ENCODE data around the gene ZNF490. TPM values are rescaled to one million over a fixed set of nuclear protein-coding genes. Genes with fewer than 3 reads are reported as not detected.
A peak's percentile ranks its signal among the peaks of the same experiment; 100 is the strongest.
"Not testable (repeated sequence)": the region's sequence is repeated elsewhere in the genome, so short reads cannot be mapped to it uniquely, and the experiment has no call there.

ZNF490 gene
- total RNA-seq, 2 donors from 2014 or later: 12.8 to 16.0 TPM

- Mint-ChIP-seq H3K9me3 (no peaks in the 10 kb centered on the region), H3K36me3 (ENCODE audit: insufficient read depth in 2 of 2) (peaks cover 0 to 3% of the 10 kb centered on the region in 2 donors), H3K27ac (peak overlapping the region; percentile 3), H3K4me1 (ENCODE audit: low read depth) (peaks cover 20% of the 10 kb centered on the region), H3K4me3 (peak overlapping the region; percentile 49 to 66), H3K27me3 (ENCODE audit: low read depth) (no peaks in the 10 kb centered on the region)
- DNase-seq (peak; percentile 90), ATAC-seq (replicated peaks in 1 of 2) (peak; percentile 92 to 96)
Measured at GRCh38 chr19:12639901-12640613, 29.4 kb upstream of the ZNF490 start.

- Mint-ChIP-seq H3K9me3 (no peaks in the 10 kb centered on the region), H3K27me3 (ENCODE audit: low read depth) (no peaks in the 10 kb centered on the region), H3K36me3 (ENCODE audit: insufficient read depth in 2 of 2) (peaks cover 0 to 7% of the 10 kb centered on the region in 2 donors), H3K27ac (no peak overlapping the region), H3K4me1 (ENCODE audit: low read depth) (peaks cover 22% of the 10 kb centered on the region), H3K4me3 (no peak overlapping the region)
- ATAC-seq (replicated peaks in 1 of 2) (no peak), DNase-seq (no peak)
Measured at GRCh38 chr19:12638611-12639182, 28.1 kb upstream of the ZNF490 start.

- no peaks in the 10 kb centered on the region for H3K27me3 Mint-ChIP-seq (ENCODE audit: low read depth)
- H3K9me3 Mint-ChIP-seq: no peaks in the 10 kb centered on the region
- DNase-seq (no peak), ATAC-seq (replicated peaks in 1 of 2) (no peak)
- H3K27ac Mint-ChIP-seq: no peak overlapping the region
- peaks cover 22% of the 10 kb centered on the region for H3K4me1 Mint-ChIP-seq (ENCODE audit: low read depth)
- H3K4me3 Mint-ChIP-seq: no peak overlapping the region
- peaks cover 0 to 7% of the 10 kb centered on the region in 2 donors for H3K36me3 Mint-ChIP-seq (ENCODE audit: insufficient read depth in 2 of 2)
Measured at GRCh38 chr19:12636631-12637030, 26.0 kb upstream of the ZNF490 start.

GRCh38 chr19:12629215-12629614 is 18.6 kb upstream of the ZNF490 start:
- DNase-seq: no peak
- no peak for ATAC-seq (replicated peaks in 1 of 2)
- Mint-ChIP-seq H3K4me3 (no peak overlapping the region), H3K27ac (peak overlapping the region; percentile 31), H3K9me3 (peaks cover 13 to 15% of the 10 kb centered on the region in 2 donors), H3K27me3 (ENCODE audit: low read depth) (no peaks in the 10 kb centered on the region), H3K4me1 (ENCODE audit: low read depth) (peaks cover 9% of the 10 kb centered on the region), H3K36me3 (ENCODE audit: insufficient read depth in 2 of 2) (peaks cover 27 to 46% of the 10 kb centered on the region in 2 donors)

- Mint-ChIP-seq H3K9me3 (peaks cover 13 to 15% of the 10 kb centered on the region in 2 donors), H3K4me1 (ENCODE audit: low read depth) (peaks cover 9% of the 10 kb centered on the region), H3K4me3 (no peak overlapping the region), H3K27ac (no peak overlapping the region), H3K36me3 (ENCODE audit: insufficient read depth in 2 of 2) (peaks cover 29 to 47% of the 10 kb centered on the region in 2 donors), H3K27me3 (ENCODE audit: low read depth) (no peaks in the 10 kb centered on the region)
- DNase-seq: no peak
- no peak for ATAC-seq (replicated peaks in 1 of 2)
Measured at GRCh38 chr19:12628040-12629022, 17.7 kb upstream of the ZNF490 start.

- ATAC-seq (replicated peaks in 1 of 2) (no peak), DNase-seq (no peak)
- H3K9me3 Mint-ChIP-seq: peaks cover 13 to 15% of the 10 kb centered on the region in 2 donors
- peaks cover 9% of the 10 kb centered on the region for H3K4me1 Mint-ChIP-seq (ENCODE audit: low read depth)
- H3K4me3 Mint-ChIP-seq: no peak overlapping the region
- no peak overlapping the region for H3K27ac Mint-ChIP-seq
- peaks cover 29 to 47% of the 10 kb centered on the region in 2 donors for H3K36me3 Mint-ChIP-seq (ENCODE audit: insufficient read depth in 2 of 2)
- H3K27me3 Mint-ChIP-seq (ENCODE audit: low read depth): no peaks in the 10 kb centered on the region
Measured at GRCh38 chr19:12626958-12627357, 16.3 kb upstream of the ZNF490 start.

GRCh38 chr19:12623361-12624031 is 12.9 kb upstream of the ZNF490 start:
- Mint-ChIP-seq H3K27me3 (ENCODE audit: low read depth) (no peaks in the 10 kb centered on the region), H3K27ac (no peak overlapping the region), H3K4me1 (ENCODE audit: low read depth) (no peaks in the 10 kb centered on the region), H3K36me3 (ENCODE audit: insufficient read depth in 2 of 2) (peaks cover 19 to 34% of the 10 kb centered on the region in 2 donors), H3K9me3 (peaks cover 7 to 9% of the 10 kb centered on the region in 2 donors), H3K4me3 (no peak overlapping the region)
- DNase-seq (no peak), ATAC-seq (replicated peaks in 1 of 2) (no peak)

GRCh38 chr19:12621253-12622024 is 10.8 kb upstream of the ZNF490 start:
- H3K27ac Mint-ChIP-seq; ATAC-seq (replicated peaks in 1 of 2); DNase-seq; H3K27me3 Mint-ChIP-seq (ENCODE audit: low read depth); H3K4me3 Mint-ChIP-seq; H3K9me3 Mint-ChIP-seq: not testable (repeated sequence)
- H3K36me3 Mint-ChIP-seq (ENCODE audit: insufficient read depth in 2 of 2): peaks cover 5 to 18% of the 10 kb centered on the region in 2 donors
- peaks cover 14% of the 10 kb centered on the region for H3K4me1 Mint-ChIP-seq (ENCODE audit: low read depth)

- peaks cover 43% of the 10 kb centered on the region for H3K4me1 Mint-ChIP-seq (ENCODE audit: low read depth)
- no peak overlapping the region for H3K4me3 Mint-ChIP-seq
- no peak for DNase-seq
- H3K36me3 Mint-ChIP-seq (ENCODE audit: insufficient read depth in 2 of 2): peaks cover 12 to 13% of the 10 kb centered on the region in 2 donors
- no peak overlapping the region for H3K27ac Mint-ChIP-seq
- H3K9me3 Mint-ChIP-seq: no peaks in the 10 kb centered on the region
- H3K27me3 Mint-ChIP-seq (ENCODE audit: low read depth): no peaks in the 10 kb centered on the region
- ATAC-seq (replicated peaks in 1 of 2): no peak
Measured at GRCh38 chr19:12617646-12618045, 7.0 kb upstream of the ZNF490 start.

- peak overlapping the region; percentile 85 for H3K27ac Mint-ChIP-seq
- H3K9me3 Mint-ChIP-seq: no peaks in the 10 kb centered on the region
- DNase-seq (no peak), ATAC-seq (replicated peaks in 1 of 2) (no peak)
- H3K4me3 Mint-ChIP-seq: peak overlapping the region; percentile 97 to 99
- H3K27me3 Mint-ChIP-seq (ENCODE audit: low read depth): no peaks in the 10 kb centered on the region
- peaks cover 43% of the 10 kb centered on the region for H3K4me1 Mint-ChIP-seq (ENCODE audit: low read depth)
- H3K36me3 Mint-ChIP-seq (ENCODE audit: insufficient read depth in 2 of 2): peaks cover 10 to 15% of the 10 kb centered on the region in 2 donors
Measured at GRCh38 chr19:12611361-12611699, 717 bp upstream of the ZNF490 start.

GRCh38 chr19:12607631-12608030 is 3.0 kb downstream of the ZNF490 start:
- H3K4me1 Mint-ChIP-seq (ENCODE audit: low read depth): peaks cover 29% of the 10 kb centered on the region
- H3K27me3 Mint-ChIP-seq (ENCODE audit: low read depth): no peaks in the 10 kb centered on the region
- H3K36me3 Mint-ChIP-seq (ENCODE audit: insufficient read depth in 2 of 2): peaks cover 0 to 3% of the 10 kb centered on the region in 2 donors
- ATAC-seq (replicated peaks in 1 of 2): no peak
- DNase-seq: no peak
- H3K27ac Mint-ChIP-seq: no peak overlapping the region
- H3K9me3 Mint-ChIP-seq: no peaks in the 10 kb centered on the region
- H3K4me3 Mint-ChIP-seq: no peak overlapping the region

GRCh38 chr19:12606796-12607195 is 3.8 kb downstream of the ZNF490 start:
- no peak overlapping the region for H3K27ac Mint-ChIP-seq
- no peak for DNase-seq
- no peak for ATAC-seq (replicated peaks in 1 of 2)

More at GRCh38 chr19:12606796-12607195, 3.8 kb downstream of the ZNF490 start:
- Mint-ChIP-seq H3K36me3 (ENCODE audit: insufficient read depth in 2 of 2) (peaks cover 0 to 3% of the 10 kb centered on the region in 2 donors), H3K9me3 (no peaks in the 10 kb centered on the region), H3K4me1 (ENCODE audit: low read depth) (peaks cover 27% of the 10 kb centered on the region), H3K27me3 (ENCODE audit: low read depth) (no peaks in the 10 kb centered on the region), H3K4me3 (no peak overlapping the region)

Data from activated T-cell treated with anti-CD3 and anti-CD28 coated beads, Interleukin-2, amount 50 U/mL, for 72 hours (primary cell).